ENCODE data around the gene IRF2BPL. TPM values are rescaled to one million over a fixed set of nuclear protein-coding genes. Genes with fewer than 3 reads are reported as not detected.

The IRF2BPL gene
- total and polyA plus RNA-seq, 9 of the 15 experiments (the other 6 are each of a cell fraction or from before 2014, with no cell fraction given) = 0.52 to 21.6 (median 2.5) TPM

GRCh38 chr14:77043177-77043983 lies 14.9 kb upstream of the IRF2BPL start (continued):
- TF ChIP-seq GATAD2B (IDR thresholded peaks at IDR 0.05; ENCODE audit: borderline replicate concordance) (no peak), ARID4B (CRISPR knock-in tag; IDR thresholded peaks at IDR 0.05) (no peak), GABPA (tag; conservative IDR thresholded peaks at IDR 0.05; ENCODE audit: low read depth) (no peak), ZNF3 (CRISPR knock-in tag; IDR thresholded peaks at IDR 0.05) (no peak), SAFB (IDR thresholded peaks at IDR 0.05; ENCODE audit: borderline replicate concordance, low read depth, low read length) (no peak), ZNF561 (CRISPR knock-in tag; conservative IDR thresholded peaks at IDR 0.05) (no peak), CHAMP1 (IDR thresholded peaks at IDR 0.05) (no peak), ASH1L (IDR thresholded peaks at IDR 0.05; ENCODE audit: borderline replicate concordance, low read depth, partially characterized antibody) (no peak), PBX2 (CRISPR knock-in tag; IDR thresholded peaks at IDR 0.05; ENCODE audit: low read depth) (no peak), PBX2 (tag; conservative IDR thresholded peaks at IDR 0.05; ENCODE audit: low read depth) (peak; percentile 51), TRIM28 (IDR thresholded peaks at IDR 0.05) (no peak), ZNF12 (CRISPR knock-in tag; IDR thresholded peaks at IDR 0.05) (no peak), RFX7 (CRISPR knock-in tag; IDR thresholded peaks at IDR 0.05) (no peak), E2F4 (CRISPR knock-in tag; IDR thresholded peaks at IDR 0.05; ENCODE audit: low read depth) (no peak), GTF2B (IDR thresholded peaks at IDR 0.05; ENCODE audit: extremely low read depth, insufficient read length) (no peak)

All from K562 (cell line).